ENCODE results near the gene BCAT1.

The BCAT1 gene

GRCh38 chr12:24909667-24910066 is 39.2 kb downstream of the BCAT1 start:
- H2BK120ac ChIP-seq (ENCODE audit: low read depth, low read length), result no peak overlapping the region
- H3K9me3 ChIP-seq (replicated peaks in 1 of 2; ENCODE audit: control insufficient read depth in 2 of 2, insufficient read depth in 1 of 2, low read depth in 1 of 2, low read length in 2 of 2), result no peaks in the 10 kb centered on the region
- H3K79me1 ChIP-seq (ENCODE audit: low read depth, low read length), result peaks cover 3% of the 10 kb centered on the region
- no peak overlapping the region for H4K91ac ChIP-seq (ENCODE audit: low read depth, low read length, poor library complexity)
- no peak overlapping the region for H2BK15ac ChIP-seq (ENCODE audit: low read length)
- no peak overlapping the region for H2AFZ ChIP-seq (ENCODE audit: low read length)
- DNase-seq (ENCODE audit: low spot score), result no peak
- no peak overlapping the region for H3K4me3 ChIP-seq (ENCODE audit: low read length in 2 of 2)
- WGBS, 2 donors (ENCODE audit: extremely low coverage in 2 of 2, insufficient read length in 2 of 2, insufficient replicate concordance in 1 of 2), result no CpG with 5 or more reads among the region's 3 CpGs
- no peaks in the 10 kb centered on the region for H3K27me3 ChIP-seq (ENCODE audit: control insufficient read depth in 3 of 3, insufficient read depth in 3 of 3, low read depth in 1 of 3, low read length in 3 of 3)
- H3K36me3 ChIP-seq (replicated peaks in 1 of 2; ENCODE audit: control insufficient read depth in 2 of 2, insufficient read depth in 2 of 2, low read length in 2 of 2), result peaks cover 0 to 25% of the 10 kb centered on the region in 2 donors
- H3K23ac ChIP-seq (ENCODE audit: low read depth, low read length, poor library complexity), result no peak overlapping the region
- H3K27ac ChIP-seq (replicated peaks; ENCODE audit: low read length), result no peak overlapping the region
- H3K4ac ChIP-seq (ENCODE audit: low read length), result no peak overlapping the region
- no peak overlapping the region for H3K9ac ChIP-seq (ENCODE audit: low read depth, low read length, poor library complexity)
- H2BK5ac ChIP-seq (ENCODE audit: low read length), result no peak overlapping the region
- no peak overlapping the region for H3K14ac ChIP-seq (ENCODE audit: low read length)
- no peak overlapping the region for H2BK12ac ChIP-seq (ENCODE audit: low read length)
- no peak overlapping the region for H2AK5ac ChIP-seq (ENCODE audit: low read depth, low read length)
- no peak overlapping the region for H4K8ac ChIP-seq (ENCODE audit: low read depth, low read length)
- H3K4me1 ChIP-seq (ENCODE audit: control insufficient read depth in 2 of 2, insufficient read depth in 1 of 2, low read depth in 1 of 2, low read length in 2 of 2), result peaks cover 5 to 13% of the 10 kb centered on the region in 2 donors
- H3K18ac ChIP-seq (ENCODE audit: low read length), result no peak overlapping the region
- H3K4me2 ChIP-seq (ENCODE audit: insufficient read depth, low read length, poor library complexity, severe bottlenecking), result no peak overlapping the region

DNA sequence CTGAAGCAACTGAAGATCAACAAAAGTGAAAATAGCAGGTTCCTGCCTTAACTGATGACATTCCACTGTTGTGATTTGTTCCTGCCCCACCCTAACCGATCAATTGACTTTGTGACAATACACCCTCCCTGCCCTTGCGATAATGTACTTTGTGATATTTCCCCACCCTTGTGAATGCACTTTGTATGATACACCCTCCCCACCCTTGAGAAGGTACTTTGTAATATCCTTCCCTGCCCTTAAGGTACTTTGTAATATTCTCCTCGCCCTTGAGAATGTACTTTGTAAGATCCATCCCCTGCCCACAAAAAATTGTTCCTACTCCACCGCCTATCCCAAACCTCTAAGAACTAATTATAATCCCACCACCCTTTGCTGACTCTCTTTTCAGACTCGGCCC is 41.4 kb downstream of the BCAT1 start:
- WGBS, 2 donors (ENCODE audit: extremely low coverage in 2 of 2, insufficient read length in 2 of 2, insufficient replicate concordance in 1 of 2), result no CpG with 5 or more reads among the region's 5 CpGs
- Histone ChIP-seq H3K9me3 (replicated peaks in 1 of 2; ENCODE audit: control insufficient read depth in 2 of 2, insufficient read depth in 1 of 2, low read depth in 1 of 2, low read length in 2 of 2) (peaks cover 0 to 14% of the 10 kb centered on the region in 2 donors), H2AK5ac (ENCODE audit: low read depth, low read length) (no peak overlapping the region)

GRCh38 chr12:24906141-24906540 is 42.8 kb downstream of the BCAT1 start:
- H3K4me2 ChIP-seq (ENCODE audit: insufficient read depth, low read length, poor library complexity, severe bottlenecking), result no peak overlapping the region

More for the DNA sequence above, 41.4 kb downstream of the BCAT1 start:
- H3K4me2 ChIP-seq (ENCODE audit: insufficient read depth, low read length, poor library complexity, severe bottlenecking), result no peak overlapping the region
- H4K8ac ChIP-seq (ENCODE audit: low read depth, low read length), result no peak overlapping the region
- H3K79me1 ChIP-seq (ENCODE audit: low read depth, low read length), result peaks cover 6% of the 10 kb centered on the region
- no peak overlapping the region for H2BK5ac ChIP-seq (ENCODE audit: low read length)
- H2BK12ac ChIP-seq (ENCODE audit: low read length), result no peak overlapping the region
- no peak overlapping the region for H3K9ac ChIP-seq (ENCODE audit: low read depth, low read length, poor library complexity)
- H3K4ac ChIP-seq (ENCODE audit: low read length), result no peak overlapping the region
- H3K4me3 ChIP-seq (ENCODE audit: low read length in 2 of 2), result no peak overlapping the region
- no peak for DNase-seq (ENCODE audit: low spot score)
- H2AFZ ChIP-seq (ENCODE audit: low read length), result no peak overlapping the region
- H3K18ac ChIP-seq (ENCODE audit: low read length), result no peak overlapping the region
- no peak overlapping the region for H3K27ac ChIP-seq (replicated peaks; ENCODE audit: low read length)
- no peak overlapping the region for H3K23ac ChIP-seq (ENCODE audit: low read depth, low read length, poor library complexity)
- H3K27me3 ChIP-seq (ENCODE audit: control insufficient read depth in 3 of 3, insufficient read depth in 3 of 3, low read depth in 1 of 3, low read length in 3 of 3), result peaks cover 0 to 7% (median 0%) of the 10 kb centered on the region in 3 experiments
- no peak overlapping the region for H4K91ac ChIP-seq (ENCODE audit: low read depth, low read length, poor library complexity)
- no peak overlapping the region for H2BK120ac ChIP-seq (ENCODE audit: low read depth, low read length)
- H3K4me1 ChIP-seq (ENCODE audit: control insufficient read depth in 2 of 2, insufficient read depth in 1 of 2, low read depth in 1 of 2, low read length in 2 of 2), result peaks cover 5 to 19% of the 10 kb centered on the region in 2 donors
- H2BK15ac ChIP-seq (ENCODE audit: low read length), result no peak overlapping the region
- peaks cover 0 to 21% of the 10 kb centered on the region in 2 donors for H3K36me3 ChIP-seq (replicated peaks in 1 of 2; ENCODE audit: control insufficient read depth in 2 of 2, insufficient read depth in 2 of 2, low read length in 2 of 2)
- no peak overlapping the region for H3K14ac ChIP-seq (ENCODE audit: low read length)

GRCh38 chr12:24905431-24905830 is 43.5 kb downstream of the BCAT1 start:
- H3K4me3 ChIP-seq (ENCODE audit: low read length in 2 of 2), result no peak overlapping the region
- H3K36me3 ChIP-seq (replicated peaks in 1 of 2; ENCODE audit: control insufficient read depth in 2 of 2, insufficient read depth in 2 of 2, low read length in 2 of 2), result peaks cover 0 to 21% of the 10 kb centered on the region in 2 donors
- no peak overlapping the region for H3K4ac ChIP-seq (ENCODE audit: low read length)
- H4K91ac ChIP-seq (ENCODE audit: low read depth, low read length, poor library complexity), result no peak overlapping the region
- H3K9me3 ChIP-seq (replicated peaks in 1 of 2; ENCODE audit: control insufficient read depth in 2 of 2, insufficient read depth in 1 of 2, low read depth in 1 of 2, low read length in 2 of 2), result peaks cover 0 to 15% of the 10 kb centered on the region in 2 donors
- no peak overlapping the region for H2BK5ac ChIP-seq (ENCODE audit: low read length)
- WGBS, 2 donors (ENCODE audit: extremely low coverage in 2 of 2, insufficient read length in 2 of 2, insufficient replicate concordance in 1 of 2), result no CpG with 5 or more reads among the region's 2 CpGs
- no peak overlapping the region for H2BK120ac ChIP-seq (ENCODE audit: low read depth, low read length)
- H3K9ac ChIP-seq (ENCODE audit: low read depth, low read length, poor library complexity), result no peak overlapping the region
- no peak for DNase-seq (ENCODE audit: low spot score)
- H3K18ac ChIP-seq (ENCODE audit: low read length), result no peak overlapping the region
- no peak overlapping the region for H2AK5ac ChIP-seq (ENCODE audit: low read depth, low read length)
- H4K8ac ChIP-seq (ENCODE audit: low read depth, low read length), result no peak overlapping the region
- H3K4me1 ChIP-seq (ENCODE audit: control insufficient read depth in 2 of 2, insufficient read depth in 1 of 2, low read depth in 1 of 2, low read length in 2 of 2), result peaks cover 8 to 17% of the 10 kb centered on the region in 2 donors
- H2BK15ac ChIP-seq (ENCODE audit: low read length), result no peak overlapping the region
- no peak overlapping the region for H3K23ac ChIP-seq (ENCODE audit: low read depth, low read length, poor library complexity)
- H2AFZ ChIP-seq (ENCODE audit: low read length), result no peak overlapping the region
- no peak overlapping the region for H3K4me2 ChIP-seq (ENCODE audit: insufficient read depth, low read length, poor library complexity, severe bottlenecking)
- peaks cover 4% of the 10 kb centered on the region for H3K79me1 ChIP-seq (ENCODE audit: low read depth, low read length)
- H3K27me3 ChIP-seq (ENCODE audit: control insufficient read depth in 3 of 3, insufficient read depth in 3 of 3, low read depth in 1 of 3, low read length in 3 of 3), result peaks cover 0 to 8% (median 0%) of the 10 kb centered on the region in 3 experiments
- no peak overlapping the region for H2BK12ac ChIP-seq (ENCODE audit: low read length)
- H3K27ac ChIP-seq (replicated peaks; ENCODE audit: low read length), result no peak overlapping the region
- no peak overlapping the region for H3K14ac ChIP-seq (ENCODE audit: low read length)

More at GRCh38 chr12:24906141-24906540, 42.8 kb downstream of the BCAT1 start:
- no peak overlapping the region for H2BK5ac ChIP-seq (ENCODE audit: low read length)
- H2BK120ac ChIP-seq (ENCODE audit: low read depth, low read length), result no peak overlapping the region
- H3K9ac ChIP-seq (ENCODE audit: low read depth, low read length, poor library complexity), result no peak overlapping the region
- peaks cover 0 to 8% (median 0%) of the 10 kb centered on the region in 3 experiments for H3K27me3 ChIP-seq (ENCODE audit: control insufficient read depth in 3 of 3, insufficient read depth in 3 of 3, low read depth in 1 of 3, low read length in 3 of 3)
- H3K36me3 ChIP-seq (replicated peaks in 1 of 2; ENCODE audit: control insufficient read depth in 2 of 2, insufficient read depth in 2 of 2, low read length in 2 of 2), result peaks cover 0 to 21% of the 10 kb centered on the region in 2 donors
- WGBS, 2 donors (ENCODE audit: extremely low coverage in 2 of 2, insufficient read length in 2 of 2, insufficient replicate concordance in 1 of 2), result no CpG with 5 or more reads among the region's 2 CpGs
- H3K27ac ChIP-seq (replicated peaks; ENCODE audit: low read length), result no peak overlapping the region
- H3K23ac ChIP-seq (ENCODE audit: low read depth, low read length, poor library complexity), result no peak overlapping the region
- H2AFZ ChIP-seq (ENCODE audit: low read length), result no peak overlapping the region
- DNase-seq (ENCODE audit: low spot score), result no peak
- peaks cover 8 to 17% of the 10 kb centered on the region in 2 donors for H3K4me1 ChIP-seq (ENCODE audit: control insufficient read depth in 2 of 2, insufficient read depth in 1 of 2, low read depth in 1 of 2, low read length in 2 of 2)
- no peak overlapping the region for H3K4ac ChIP-seq (ENCODE audit: low read length)
- no peak overlapping the region for H4K8ac ChIP-seq (ENCODE audit: low read depth, low read length)
- H3K9me3 ChIP-seq (replicated peaks in 1 of 2; ENCODE audit: control insufficient read depth in 2 of 2, insufficient read depth in 1 of 2, low read depth in 1 of 2, low read length in 2 of 2), result peaks cover 0 to 15% of the 10 kb centered on the region in 2 donors
- no peak overlapping the region for H2BK12ac ChIP-seq (ENCODE audit: low read length)
- no peak overlapping the region for H3K18ac ChIP-seq (ENCODE audit: low read length)
- H3K14ac ChIP-seq (ENCODE audit: low read length), result no peak overlapping the region
- H2BK15ac ChIP-seq (ENCODE audit: low read length), result no peak overlapping the region
- H2AK5ac ChIP-seq (ENCODE audit: low read depth, low read length), result no peak overlapping the region
- no peak overlapping the region for H3K4me3 ChIP-seq (ENCODE audit: low read length in 2 of 2)
- peaks cover 4% of the 10 kb centered on the region for H3K79me1 ChIP-seq (ENCODE audit: low read depth, low read length)
- H4K91ac ChIP-seq (ENCODE audit: low read depth, low read length, poor library complexity), result no peak overlapping the region

All from neuronal stem cell (in vitro differentiated cells).